NCI-H146 treated with DMSO at 0.1 percent for 48 hours (cell line): ENCODE results near the gene SCML1.

ENCODE experiments used
- DNase-seq: peaks from one replicate; lab custom pipeline; 2025; ENCODE audit not compliant: unreplicated experiment; lab: John Stamatoyannopoulos, UW

The SCML1 gene

DNA sequence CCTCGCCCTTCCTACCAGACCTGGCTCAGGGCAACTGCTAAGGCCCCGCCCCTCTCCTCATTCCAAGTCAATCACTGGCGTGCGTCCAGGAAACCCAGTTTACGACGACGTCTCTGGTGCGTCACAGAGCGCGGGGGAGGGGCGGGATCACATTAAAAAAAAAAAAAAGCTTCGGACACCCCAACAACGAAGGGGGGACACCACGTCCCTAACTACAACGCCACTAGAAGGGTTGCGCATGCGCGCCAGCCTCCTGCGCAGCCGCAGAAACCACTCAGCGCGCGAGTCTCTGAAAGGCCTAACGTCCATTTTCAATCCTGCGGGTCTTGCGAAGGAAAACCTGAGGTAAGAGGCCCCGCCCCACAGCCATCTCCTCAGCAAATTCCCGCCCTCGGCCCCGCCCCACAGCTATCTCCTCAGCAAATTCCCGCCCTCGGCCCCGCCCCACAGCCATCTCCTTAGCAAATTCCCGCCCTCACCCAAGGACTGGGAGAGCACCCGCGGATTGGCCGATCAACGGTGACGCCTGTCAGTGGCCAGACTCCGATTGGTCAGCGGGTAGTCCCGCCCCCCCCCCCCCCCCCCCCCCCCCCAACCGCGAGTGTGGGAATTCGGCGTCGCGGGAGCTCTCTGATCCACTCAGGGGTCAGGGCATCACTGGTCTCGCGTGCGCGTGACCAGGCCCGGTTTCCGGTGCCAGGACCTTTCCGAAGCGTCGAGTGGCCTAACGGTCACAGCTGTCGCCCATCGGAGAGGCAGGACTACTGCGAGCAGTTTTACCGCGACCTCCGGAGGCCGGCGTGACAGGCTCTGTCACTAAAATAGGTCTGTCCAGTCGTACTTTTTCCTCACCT lies at the start of gene SCML1:
SCML1 (plus strand) TSS at position 638 of the 854 bp plus-strand sequence. CDS start 6,694 bp downstream, outside the sequence.
- DNase-seq = peak; percentile 91

GRCh38 chrX:17687648-17688047 lies 49.6 kb upstream of the SCML1 start:
- DNase-seq = no peak

GRCh38 chrX:17689971-17690409 lies 47.3 kb upstream of the SCML1 start:
- DNase-seq = peak; percentile 64

GRCh38 chrX:17692709-17693346 lies 44.5 kb upstream of the SCML1 start:
- peak; percentile 28 for DNase-seq

GRCh38 chrX:17697191-17697590 lies 40.1 kb upstream of the SCML1 start:
- DNase-seq = no peak

- no peak for DNase-seq
These were observed 36.3 kb upstream of the SCML1 start for GRCh38 chrX:17700976-17701375.

GRCh38 chrX:17703201-17703600 lies 34.1 kb upstream of the SCML1 start:
- DNase-seq = no peak

DNA sequence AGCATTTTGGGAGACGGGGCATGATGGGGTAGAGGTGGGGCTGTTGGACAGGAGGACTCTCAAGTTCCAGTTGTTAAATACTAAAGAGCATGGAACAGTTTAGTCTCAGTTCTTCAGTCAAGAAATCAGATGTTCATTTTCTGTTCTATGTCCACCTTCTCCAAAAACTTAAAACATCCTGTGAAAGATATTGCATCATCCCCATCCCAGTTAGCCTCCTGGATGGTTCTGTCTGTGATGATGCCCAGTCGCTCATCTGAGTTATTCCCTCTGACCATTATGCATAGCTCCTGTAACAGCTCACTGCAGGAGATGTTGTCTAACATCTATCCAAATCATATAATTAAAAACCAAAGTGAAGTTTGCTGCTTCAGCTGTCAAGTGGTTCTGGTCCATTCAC lies 32.1 kb upstream of the SCML1 start:
- no peak for DNase-seq

- DNase-seq = no peak
These were observed 30.6 kb upstream of the SCML1 start for GRCh38 chrX:17706676-17707075.

DNA sequence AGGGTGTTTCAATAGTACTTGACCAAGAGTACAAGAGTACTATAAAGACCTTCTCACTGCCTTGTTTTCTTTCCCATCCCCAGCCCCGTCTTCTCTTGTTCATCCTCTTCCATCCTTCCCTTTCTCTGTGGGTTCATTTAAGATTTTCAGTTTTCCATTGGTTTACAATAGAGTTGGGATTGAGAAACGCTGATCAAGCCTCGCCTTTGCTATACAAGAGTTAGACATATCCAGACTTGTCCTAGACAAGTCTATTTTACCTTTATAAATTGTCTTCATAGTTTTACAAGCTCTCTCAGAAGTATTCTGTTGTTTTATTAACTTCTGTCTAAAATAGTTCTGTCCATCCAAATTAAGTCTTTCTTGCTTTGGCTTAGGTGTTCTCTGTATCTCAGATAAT lies 29.6 kb upstream of the SCML1 start:
- DNase-seq = no peak

DNA sequence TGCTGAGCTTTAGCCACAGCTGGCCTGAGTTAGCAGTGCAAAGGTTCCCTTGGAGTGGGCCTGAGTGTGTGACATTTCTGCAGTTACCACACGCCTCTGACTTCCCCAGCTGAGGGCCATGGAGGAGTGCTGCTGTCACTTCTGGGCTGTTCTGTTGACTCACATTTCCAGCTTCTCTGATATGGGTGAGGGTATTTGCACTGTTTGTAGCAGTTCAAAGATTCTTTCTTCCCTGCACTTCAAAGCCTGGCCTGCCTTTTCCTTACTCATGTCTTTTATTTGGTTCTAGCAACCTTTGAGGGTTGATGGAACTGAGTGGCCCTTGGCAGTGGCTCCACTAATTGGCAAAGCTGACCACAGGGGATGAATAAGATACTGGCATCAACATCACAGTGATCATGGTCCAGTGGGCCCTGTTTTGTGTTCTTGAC lies 26.4 kb upstream of the SCML1 start:
- no peak for DNase-seq

GRCh38 chrX:17713288-17713687 lies 24.0 kb upstream of the SCML1 start:
- DNase-seq = no peak

GRCh38 chrX:17718649-17719165 lies 18.6 kb upstream of the SCML1 start:
- DNase-seq = no peak

DNA sequence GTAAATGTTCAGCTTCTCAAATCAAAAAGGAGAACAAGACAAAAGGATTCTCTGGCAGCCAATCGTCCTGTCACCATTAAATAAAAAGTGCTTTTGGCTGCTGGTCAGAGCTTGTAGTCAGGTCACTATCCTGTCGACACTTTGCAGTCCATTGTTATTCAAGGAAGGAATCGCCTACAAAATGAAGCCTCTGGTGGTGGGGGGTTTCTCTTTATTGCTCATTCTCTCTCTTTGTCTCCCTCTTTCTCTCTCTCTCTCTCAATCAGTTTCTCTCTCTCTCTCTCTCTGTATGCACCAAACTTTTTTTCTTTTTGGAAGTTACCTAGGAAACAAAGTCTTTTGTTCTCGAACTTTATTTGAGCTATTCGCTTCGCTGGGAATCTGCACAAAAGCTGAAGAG lies 17.6 kb upstream of the SCML1 start:
- DNase-seq = no peak

GRCh38 chrX:17721715-17722114 lies 15.6 kb upstream of the SCML1 start:
- DNase-seq = no peak

DNA sequence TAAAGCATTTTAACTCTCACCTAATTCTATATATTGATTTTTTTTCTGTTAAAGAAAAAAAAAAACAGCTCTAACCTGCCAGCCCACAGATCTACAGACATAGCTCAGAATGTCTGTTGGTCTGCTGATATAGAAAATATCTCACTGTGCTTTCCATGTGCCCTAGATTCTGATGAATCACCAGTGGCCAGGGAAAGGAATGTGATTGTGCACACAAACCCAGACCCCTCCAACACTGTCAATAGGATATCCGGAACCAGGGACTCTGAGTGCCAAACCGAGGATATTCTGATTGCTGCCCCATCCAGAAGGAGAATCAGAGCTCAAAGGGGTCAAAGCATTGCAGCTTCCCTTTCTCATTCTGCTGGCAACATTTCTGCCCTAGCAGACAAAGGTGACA lies 12.1 kb upstream of the SCML1 start:
- no peak for DNase-seq

DNA sequence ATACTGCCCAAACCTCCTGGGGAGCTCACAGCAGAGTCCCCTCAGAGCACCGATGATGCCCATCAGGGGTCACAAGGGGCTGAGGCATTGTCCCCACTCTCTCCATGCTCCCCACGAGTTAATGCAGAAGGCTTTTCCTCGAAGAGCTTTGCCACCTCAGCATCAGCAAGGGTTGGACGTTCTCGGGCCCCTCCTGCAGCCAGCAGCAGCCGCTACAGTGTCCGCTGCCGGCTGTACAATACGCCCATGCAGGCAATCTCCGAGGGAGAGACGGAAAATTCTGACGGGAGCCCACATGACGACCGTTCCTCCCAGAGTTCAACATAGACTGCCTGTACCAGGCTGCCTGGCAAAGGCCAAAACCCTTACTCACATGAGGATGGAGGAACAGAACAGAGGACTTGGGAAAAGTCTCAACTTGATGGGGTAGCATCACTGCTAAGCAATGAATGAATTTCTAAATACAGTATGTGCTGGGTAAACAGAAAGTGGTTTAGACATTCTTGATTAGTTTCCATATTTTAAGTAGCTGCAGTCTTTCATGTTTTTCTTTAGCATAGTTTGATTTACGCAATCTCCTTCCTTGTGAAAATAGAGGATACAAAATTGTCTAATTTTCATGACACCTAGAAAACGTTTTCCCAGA lies 5.0 kb upstream of the SCML1 start:
- DNase-seq = no peak

GRCh38 chrX:17735406-17735805 lies 1.9 kb upstream of the SCML1 start:
- no peak for DNase-seq

- no peak for DNase-seq
These were observed 826 bp upstream of the SCML1 start for GRCh38 chrX:17736478-17736855.

GRCh38 chrX:17737710-17737985 lies 355 bp downstream of the SCML1 start:
- no peak for DNase-seq

DNA sequence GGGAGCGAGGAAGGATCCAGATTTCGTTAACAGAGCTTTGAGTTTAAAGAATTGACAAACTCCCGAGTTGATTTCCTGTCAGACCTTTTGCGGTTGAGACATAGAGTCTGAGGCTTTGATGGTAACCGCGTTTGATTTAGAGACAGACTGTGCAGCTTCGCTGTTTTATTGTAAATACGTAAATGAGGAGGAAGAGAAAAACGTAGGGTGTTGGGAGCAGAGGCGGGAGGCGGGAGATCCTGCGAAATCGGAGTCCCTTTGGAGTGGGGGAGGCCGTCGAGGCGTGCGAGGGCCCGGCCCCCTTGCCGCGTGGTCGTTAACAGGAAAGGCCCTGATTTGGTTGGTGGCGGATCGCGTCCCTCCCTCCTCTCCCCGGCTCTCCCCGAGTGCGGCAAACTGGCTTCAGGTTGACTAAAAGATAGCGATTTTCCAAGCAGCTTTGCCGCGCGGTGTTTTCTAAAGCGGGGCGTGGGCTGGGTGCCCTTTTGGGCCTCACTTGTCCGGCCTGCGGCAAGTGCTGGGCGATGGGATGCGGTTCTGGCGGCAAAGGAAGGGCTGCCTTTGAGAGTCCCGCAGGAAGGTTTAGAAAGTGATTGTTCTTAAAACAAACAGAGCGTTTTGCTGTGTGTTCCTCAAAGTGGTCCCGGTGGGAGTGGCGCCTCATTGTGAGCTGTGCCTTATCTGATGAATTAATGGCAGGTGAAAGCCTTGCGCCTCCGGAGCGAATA lies 857 bp downstream of the SCML1 start:
- peak; percentile 59 for DNase-seq
